NB4 (cell line): ENCODE measurements around the gene GOLGA6B.
A peak's percentile ranks its signal among the peaks of the same experiment; 100 is the strongest.
"Not testable (repeated sequence)": the region's sequence is repeated elsewhere in the genome, so short reads cannot be mapped to it uniquely, and the experiment has no call there.

ENCODE experiments used
- DNase-seq: peaks from one replicate; pipeline ENCODE4 v3.0.0; 2010; ENCODE audit warnings: low read depth
- H3K4me3 ChIP-seq: one replicate; pipeline ENCODE4 v1.5.1; 2011; ENCODE audit warnings: mild to moderate bottlenecking, low read depth, low read length, moderate library complexity
- CTCF ChIP-seq: IDR thresholded peaks from one replicate; pipeline ENCODE4 v1.5.1; 2012; ENCODE audit warnings: low read depth, low read length
- MAX ChIP-seq: IDR thresholded peaks from 2 replicates; pipeline ENCODE4 v1.6.1; 2011; ENCODE audit warnings: low read depth, low read length
- MYC ChIP-seq: IDR thresholded peaks from 2 replicates; pipeline ENCODE4 v1.6.1; 2011; ENCODE audit warnings: low read depth, low read length
- POLR2A ChIP-seq: IDR thresholded peaks from 2 replicates; pipeline ENCODE4 v1.6.1; 2011; ENCODE audit warnings: mild to moderate bottlenecking; ENCODE audit not compliant: insufficient read length; ENCODE audit errors: extremely low read depth

Gene GOLGA6B

GRCh38 chr15:72616491-72617210, 37.8 kb upstream of the GOLGA6B start:
- no peak for DNase-seq
- H3K4me3 ChIP-seq = no peak overlapping the region
- TF ChIP-seq MAX = no peak
- TF ChIP-seq POLR2A = no peak
- no peak for TF ChIP-seq CTCF
- TF ChIP-seq MYC = no peak

GRCh38 chr15:72623854-72624253, 30.6 kb upstream of the GOLGA6B start:
- not testable (repeated sequence) for DNase-seq, H3K4me3 ChIP-seq

DNA sequence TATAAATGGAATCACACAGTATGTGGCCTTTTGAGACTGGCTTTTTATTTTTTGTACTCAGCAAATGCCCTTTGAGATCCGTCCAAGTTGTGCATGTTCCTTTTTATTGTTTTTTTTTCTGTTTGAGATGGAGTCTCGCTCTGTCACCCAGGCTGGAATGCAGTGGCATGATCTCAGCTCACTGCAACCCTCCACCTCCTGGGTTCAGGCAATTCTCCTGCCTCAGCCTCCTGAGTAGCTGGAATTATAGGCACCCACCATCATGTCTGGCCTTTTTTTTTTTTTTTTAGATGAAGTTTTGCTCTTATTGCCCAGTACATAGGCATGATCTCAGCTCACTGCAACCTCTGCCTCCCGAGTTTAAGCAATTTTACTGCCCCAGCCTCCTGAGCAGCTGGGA, 28.3 kb upstream of the GOLGA6B start:
- H3K4me3 ChIP-seq, DNase-seq: not testable (repeated sequence)

- not testable (repeated sequence) for H3K4me3 ChIP-seq, DNase-seq
These were observed 26.0 kb upstream of the GOLGA6B start for GRCh38 chr15:72628249-72629067.

DNA sequence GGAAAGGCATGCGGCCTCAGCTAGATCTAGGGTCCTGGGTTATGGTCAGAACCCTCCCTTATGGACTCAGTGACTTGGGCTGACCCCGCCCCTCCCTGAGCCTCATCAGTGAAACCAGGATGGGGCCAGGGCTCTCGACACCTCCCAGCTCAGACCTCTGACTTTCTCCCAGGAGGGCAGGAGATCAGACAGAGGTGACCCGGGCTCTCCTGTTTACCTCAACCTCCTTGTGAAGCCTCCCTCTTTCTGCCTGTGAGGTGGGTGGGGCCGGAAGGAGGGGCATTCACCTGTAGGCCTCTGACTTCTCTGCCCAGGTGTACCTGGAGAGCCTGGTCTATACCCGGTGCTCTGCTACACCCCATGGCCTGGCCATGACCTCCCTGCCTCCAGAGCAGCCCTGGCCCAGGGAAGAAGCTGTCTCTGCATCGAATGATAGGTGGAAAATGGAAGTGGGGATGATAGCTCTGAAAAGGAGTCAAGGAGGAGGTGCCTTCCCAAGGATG, 25.4 kb upstream of the GOLGA6B start:
- not testable (repeated sequence) for H3K4me3 ChIP-seq

GRCh38 chr15:72636519-72637282, 17.8 kb upstream of the GOLGA6B start:
- not testable (repeated sequence) for H3K4me3 ChIP-seq
- DNase-seq = peak; percentile 75

More for the DNA sequence above, 25.4 kb upstream of the GOLGA6B start:
- not testable (repeated sequence) for DNase-seq

GRCh38 chr15:72639759-72640483, 14.6 kb upstream of the GOLGA6B start:
- DNase-seq, H3K4me3 ChIP-seq: not testable (repeated sequence)

DNA sequence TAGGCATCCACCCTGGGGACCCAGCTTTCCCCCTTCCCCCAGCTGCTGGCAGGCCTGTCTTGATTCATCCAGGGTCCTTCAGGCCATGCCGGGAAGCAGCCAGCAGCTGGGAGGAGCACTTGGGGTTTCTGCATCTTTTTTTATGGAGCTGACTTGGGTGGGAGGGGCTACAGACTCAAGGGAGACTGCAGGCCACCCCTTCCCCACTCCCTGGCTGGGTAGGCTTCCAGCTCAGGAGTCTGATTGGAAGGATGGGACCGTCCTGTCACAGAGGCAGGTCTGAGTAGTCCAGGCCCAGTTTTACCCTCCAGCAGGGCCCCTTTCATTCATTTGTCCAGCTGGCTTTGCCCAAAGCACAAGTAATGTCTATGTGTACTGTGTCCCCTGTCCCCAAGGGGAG, 12.2 kb upstream of the GOLGA6B start:
- DNase-seq, H3K4me3 ChIP-seq: not testable (repeated sequence)

- not testable (repeated sequence) for DNase-seq, H3K4me3 ChIP-seq
These were observed 5.8 kb upstream of the GOLGA6B start for GRCh38 chr15:72648631-72649253.

GRCh38 chr15:72656014-72656413, 1.5 kb downstream of the GOLGA6B start:
- not testable (repeated sequence) for H3K4me3 ChIP-seq, DNase-seq

- not testable (repeated sequence) for H3K4me3 ChIP-seq, DNase-seq
These were observed 6.6 kb downstream of the GOLGA6B start for GRCh38 chr15:72661081-72661480.

DNA sequence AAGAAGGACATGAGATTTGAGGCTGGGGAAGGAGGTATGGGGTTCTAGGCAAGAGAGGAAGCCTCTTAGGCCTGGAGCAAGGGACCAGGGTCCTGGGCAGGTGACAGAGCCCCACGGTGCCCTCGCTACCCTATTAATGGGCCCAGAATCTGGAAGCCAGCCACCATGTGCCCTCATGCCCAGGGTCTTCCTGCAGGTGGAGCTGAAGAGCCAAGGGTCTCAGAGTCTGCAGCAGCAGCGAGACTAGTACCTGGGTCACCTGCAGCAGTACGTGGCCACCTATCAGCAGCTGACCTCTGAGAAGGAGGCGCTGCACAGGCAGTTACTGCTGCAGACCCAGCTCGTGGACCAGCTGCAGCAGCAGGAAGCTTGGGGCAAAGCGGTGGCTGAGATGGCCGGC, 9.4 kb downstream of the GOLGA6B start:
- not testable (repeated sequence) for DNase-seq

DNA sequence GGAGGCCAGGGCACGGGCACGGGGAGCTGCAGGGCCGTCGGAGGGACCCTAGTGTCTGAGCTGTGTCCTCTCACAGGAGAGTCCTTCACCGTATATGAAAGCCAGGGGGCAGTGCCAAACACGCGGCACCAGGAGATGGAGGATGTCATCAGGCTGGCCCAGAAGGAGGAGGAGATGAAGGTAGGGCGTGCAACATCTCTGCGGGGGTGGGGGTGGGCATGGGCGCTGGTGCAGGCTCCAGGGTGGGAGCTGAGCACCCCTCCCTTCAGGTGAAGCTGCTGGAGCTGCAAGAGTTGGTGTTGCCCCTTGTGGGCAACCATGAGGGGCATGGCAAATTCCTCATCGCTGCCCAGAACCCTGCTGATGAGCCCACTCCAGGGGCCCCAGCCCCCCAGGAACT, 11.2 kb downstream of the GOLGA6B start:
- H3K4me3 ChIP-seq, DNase-seq: not testable (repeated sequence)

More for the DNA sequence above, 9.4 kb downstream of the GOLGA6B start:
- H3K4me3 ChIP-seq = not testable (repeated sequence)

DNA sequence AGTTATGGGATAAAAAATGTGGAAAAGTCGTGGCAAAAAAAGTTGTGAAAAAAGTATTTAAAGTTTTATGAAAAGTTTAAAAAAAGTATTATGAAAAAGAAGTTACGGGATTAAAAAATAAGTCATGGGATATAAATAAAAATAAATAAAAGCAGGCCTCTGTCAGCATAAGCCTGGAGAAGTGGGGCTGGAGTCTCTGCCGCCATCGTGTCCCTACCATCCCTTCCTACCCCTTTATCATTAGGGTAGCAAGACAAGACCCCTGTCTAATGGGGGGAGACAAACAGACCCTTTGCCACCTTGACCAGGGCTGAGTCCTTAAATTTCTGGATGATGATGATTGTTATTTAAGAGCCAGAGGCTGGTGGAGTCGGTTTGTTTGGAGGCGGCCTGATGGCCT, 15.3 kb downstream of the GOLGA6B start:
- H3K4me3 ChIP-seq, DNase-seq: not testable (repeated sequence)
